ENCODE data around the gene ACER3. TPM values are rescaled to one million over a fixed set of nuclear protein-coding genes. Genes with fewer than 3 reads are reported as not detected.
"Not testable (repeated sequence)": the region's sequence is repeated elsewhere in the genome, so short reads cannot be mapped to it uniquely, and the experiment has no call there.

Gene ACER3
- polyA plus RNA-seq, 1 donor = 19.2 TPM

DNA sequence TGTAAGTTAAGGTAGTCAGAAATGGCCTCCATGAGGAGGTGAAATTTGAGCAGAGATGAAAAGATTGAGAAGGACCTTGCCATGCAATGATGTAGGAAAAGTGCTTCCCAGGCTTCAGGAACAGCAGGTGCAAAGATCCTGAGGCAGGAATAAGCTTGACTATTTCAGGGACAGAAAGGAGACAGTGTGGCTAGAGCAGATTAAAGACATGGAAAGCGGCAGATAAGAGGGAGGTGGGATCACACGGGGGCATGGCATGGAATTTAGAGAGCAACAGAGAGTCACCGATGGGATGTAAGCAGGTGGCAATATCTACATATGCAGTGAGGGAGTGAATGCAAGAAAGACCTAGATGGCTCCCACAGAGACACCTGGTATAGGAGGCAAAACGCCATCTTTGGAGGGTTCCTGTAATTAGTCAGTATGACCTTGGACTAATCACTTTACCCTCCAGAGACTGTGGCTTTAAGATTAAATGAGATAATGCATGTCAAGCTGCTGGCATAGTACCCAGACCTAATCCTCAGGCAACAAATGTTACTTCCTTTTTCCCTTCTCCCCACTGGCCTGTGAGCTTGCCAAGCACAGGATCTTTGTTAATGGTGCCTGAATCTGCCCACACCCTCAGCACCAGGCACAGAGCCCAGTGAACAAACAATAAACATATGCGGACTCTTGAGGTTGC lies 24.6 kb upstream of the ACER3 start:
- DNase-seq = no peak

DNA sequence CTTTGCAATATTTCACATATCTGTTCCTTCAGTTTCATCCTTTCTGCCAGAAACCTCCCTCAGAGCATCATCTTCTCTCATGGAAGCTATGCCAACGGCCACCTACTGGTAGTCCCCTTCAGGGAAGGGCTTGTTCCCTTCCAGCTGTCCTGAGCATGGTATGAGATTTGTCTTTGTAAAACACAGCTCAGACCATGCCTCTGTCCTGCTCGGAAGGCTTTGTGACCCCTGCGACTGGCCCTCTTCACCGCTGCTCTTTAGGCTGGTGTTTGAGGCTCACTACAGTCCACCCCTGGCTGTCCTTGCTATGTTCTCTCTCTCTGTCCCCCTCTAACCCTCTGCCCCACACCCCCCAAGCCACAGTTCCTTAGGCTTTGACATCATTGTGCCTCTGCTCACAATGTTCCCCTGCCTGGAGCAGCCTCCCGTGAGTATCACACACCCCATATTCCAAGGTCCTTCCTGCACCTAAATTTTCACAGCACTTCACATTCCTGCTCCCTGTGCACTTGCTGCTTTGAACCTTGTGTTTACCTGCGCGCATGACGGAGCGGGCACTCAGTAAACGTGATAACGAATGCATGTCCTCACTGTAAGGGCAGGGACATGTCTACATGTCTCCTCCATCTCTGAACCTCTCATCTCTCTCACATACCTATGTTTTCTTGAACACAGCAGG lies 24.0 kb upstream of the ACER3 start:
- no peak for DNase-seq

DNA sequence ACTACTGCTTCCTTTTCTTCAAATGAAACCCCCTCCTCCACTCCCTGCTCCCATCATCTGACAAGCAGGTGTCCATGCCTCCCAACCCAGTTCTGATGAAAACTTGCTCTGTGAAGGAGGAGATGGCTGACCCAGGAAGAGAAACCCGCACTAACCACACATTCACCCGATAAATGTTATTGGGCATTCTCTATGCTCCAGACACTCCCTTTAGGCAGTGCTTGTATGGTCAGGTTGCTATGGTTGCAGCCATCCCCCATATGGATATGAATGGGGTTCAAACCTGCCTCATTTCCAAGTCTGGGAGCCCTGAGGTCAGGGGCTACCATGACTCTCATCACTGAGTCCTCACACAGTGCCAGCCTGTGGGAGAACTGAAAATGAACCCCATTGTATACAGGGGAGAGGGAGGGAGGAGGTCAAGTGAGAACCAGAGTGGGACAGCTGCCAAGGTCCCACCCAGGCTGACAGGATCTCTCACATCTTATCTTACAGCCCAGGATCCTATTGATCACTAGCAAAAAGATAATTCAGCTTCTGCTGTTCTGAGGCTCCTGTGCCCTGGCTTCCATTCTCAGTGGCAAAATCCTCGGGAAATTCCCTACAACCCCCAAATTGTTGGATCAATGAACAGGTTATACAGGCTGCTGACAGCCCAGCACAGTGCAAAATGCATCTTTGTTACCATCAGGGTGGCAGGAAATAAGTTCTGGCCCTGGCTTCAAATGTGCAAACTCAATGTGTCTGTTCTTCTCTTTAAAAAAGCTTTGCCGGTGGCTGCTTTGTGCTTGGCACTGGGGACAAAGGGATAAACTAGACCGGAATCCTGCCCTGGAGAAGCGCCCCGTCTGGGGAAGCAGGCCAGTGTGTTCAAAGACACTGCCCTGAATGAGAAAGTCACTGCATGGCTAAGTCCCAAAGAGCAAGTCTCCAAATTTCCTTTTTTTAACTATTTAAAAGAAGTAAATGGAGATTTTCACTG lies 22.7 kb upstream of the ACER3 start:
- no peak for DNase-seq

DNA sequence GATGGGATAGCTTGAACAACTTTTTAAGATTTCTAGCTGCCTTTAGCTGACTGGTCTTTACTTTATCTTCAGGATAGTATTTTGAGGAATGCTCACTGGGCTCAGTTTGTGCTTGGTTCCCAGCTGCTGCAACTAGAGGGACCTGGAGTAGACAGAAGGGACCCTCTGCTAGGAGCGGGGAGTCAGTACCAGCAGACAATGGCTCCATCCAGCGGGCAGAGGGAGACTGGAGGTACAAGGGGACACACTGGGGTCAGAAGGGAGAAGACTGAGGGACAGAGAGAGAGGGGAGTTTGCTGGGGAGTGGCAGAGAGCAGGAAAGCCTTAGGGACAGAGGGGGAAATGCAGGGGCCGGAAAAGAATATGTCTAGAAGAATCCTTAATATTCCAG lies 22.0 kb upstream of the ACER3 start:
- no peak for DNase-seq

DNA sequence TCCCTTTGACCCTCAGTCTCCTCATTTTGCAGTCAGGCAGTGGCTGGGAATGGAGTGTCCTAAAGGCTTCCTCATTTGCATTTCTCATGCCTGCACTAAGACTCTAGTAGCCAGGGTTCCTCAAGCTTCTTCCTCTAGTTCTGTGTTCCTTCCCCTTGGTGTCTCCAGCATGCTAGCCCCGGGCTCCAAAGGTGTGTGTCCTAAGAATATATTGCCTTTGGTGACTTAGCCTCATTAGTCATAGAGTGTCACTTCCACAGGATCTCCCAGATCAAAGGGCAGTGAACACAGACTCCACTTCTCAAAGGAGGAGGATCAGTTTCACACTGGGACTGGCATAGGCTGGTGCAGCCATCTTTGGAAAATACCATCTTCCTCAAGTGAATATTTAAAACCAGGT lies 21.4 kb upstream of the ACER3 start:
- DNase-seq = no peak

DNA sequence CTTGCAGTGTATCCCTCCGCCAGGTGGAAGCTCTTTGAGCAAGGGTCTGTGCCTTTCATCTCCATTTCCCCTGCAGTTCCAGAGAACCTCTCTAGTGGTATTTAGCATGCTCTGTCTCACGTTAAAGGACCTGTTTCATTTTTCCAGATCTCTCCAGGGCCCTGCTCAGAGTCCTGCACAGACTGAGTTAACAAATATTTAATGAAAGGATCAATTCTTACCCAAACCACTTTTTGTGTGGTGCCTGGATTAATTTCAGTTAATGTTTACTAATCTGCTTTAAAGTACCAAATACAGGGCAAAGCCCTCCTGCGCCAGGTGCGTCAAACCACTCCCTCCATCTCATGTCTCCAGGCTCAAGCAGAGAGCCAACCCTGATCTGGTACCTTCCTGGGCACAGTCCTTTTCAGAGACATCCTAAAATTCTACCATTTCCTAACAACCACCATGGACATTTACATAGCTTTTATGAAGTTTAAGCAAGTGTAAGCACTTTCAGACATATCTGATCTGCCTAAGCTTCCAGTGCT lies 18.7 kb upstream of the ACER3 start:
- no peak for DNase-seq

DNA sequence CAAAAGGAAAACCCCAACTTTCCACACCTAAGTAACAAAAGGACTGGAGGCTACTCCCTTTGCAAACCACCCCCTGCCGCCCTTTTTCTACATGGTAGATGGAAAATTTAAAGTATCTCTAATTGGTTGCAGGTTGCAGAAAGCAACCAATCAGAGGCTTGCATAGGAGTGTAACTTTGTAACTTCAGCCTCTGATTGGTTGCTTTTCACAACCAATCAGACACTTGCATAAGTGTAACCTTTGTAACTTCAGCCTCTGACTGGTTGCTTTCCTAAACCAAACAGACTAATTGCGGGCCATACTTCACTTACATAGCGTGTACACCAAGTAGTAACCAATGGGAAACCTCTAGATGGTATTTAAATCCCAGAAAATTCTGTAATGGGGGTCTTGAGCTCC lies 16.8 kb upstream of the ACER3 start:
- DNase-seq = no peak

DNA sequence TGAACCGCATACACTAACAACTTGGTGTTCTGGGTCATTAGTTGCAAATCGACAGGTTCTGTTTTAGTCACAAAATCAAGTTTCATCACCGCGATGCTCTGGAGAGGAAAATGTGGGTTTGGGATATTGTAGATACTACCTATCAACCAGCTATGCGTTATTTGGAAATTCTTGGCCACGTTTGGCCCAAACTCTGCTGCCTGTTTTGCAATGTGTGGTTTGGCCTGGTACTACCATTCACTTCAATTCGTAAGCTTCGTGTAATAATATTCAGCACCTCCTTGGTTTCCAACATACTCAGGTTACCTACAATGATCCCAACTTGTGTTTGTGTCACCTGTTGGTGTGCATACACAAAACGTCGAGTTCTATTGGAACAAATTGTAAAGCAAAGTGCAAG lies 16.2 kb upstream of the ACER3 start:
- no peak for DNase-seq

DNA sequence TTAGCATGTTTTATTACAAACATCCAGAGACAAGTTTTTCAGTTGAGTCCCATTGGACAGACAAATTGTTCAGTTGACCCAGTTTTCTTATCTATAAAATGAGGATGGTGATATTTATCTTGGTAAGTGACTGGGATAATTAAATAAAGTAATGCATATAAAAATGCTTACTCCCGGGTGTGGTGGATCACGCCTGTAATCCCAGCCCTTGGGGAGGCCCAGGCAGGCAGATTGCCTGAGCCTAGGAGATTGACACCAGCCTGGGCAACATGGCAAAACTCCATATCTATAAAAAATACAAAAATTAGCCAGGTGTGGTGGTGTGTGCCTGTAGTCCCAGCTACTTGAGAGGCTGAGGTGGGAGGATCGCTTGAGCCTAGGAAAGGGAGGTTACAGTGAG lies 15.6 kb upstream of the ACER3 start:
- DNase-seq = no peak

DNA sequence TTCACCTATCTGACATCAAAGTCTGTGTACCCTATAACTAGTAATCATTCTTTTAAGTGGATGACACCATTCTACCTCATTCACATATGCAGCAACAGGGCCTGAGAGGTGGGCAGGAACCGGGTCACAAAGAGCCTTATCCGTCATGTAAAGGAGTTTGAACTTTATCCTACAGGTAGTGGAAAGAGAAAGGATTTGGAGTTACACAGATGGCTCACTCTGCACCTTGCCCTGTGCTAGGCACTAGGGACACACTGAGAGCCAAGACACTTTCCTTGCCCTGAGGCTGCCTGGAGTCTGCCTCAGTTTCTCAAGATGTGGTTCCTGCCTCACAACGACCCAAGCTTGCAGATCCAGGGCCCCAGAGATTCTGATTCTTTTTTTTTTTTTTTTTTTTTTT lies 14.3 kb upstream of the ACER3 start:
- DNase-seq = no peak

DNA sequence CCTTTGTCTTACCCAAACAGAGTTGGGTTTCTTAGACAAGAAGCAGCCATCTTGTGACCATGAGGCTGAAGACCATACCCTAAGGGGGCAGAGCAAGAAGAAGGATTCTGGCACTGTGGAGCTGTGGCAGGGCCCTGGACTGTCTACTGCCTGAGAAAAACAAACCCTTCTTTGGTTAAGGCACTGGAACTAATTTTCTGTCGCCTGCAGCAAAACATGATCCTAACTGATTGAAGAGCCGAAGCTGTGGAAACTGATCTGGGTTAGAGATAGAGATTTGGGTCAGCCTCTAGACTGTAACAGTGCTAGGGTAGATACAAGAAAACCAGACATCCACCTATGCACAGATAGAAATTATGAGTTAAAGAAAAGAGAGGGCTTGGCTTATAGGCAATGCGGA lies 11.3 kb upstream of the ACER3 start:
- no peak for DNase-seq

DNA sequence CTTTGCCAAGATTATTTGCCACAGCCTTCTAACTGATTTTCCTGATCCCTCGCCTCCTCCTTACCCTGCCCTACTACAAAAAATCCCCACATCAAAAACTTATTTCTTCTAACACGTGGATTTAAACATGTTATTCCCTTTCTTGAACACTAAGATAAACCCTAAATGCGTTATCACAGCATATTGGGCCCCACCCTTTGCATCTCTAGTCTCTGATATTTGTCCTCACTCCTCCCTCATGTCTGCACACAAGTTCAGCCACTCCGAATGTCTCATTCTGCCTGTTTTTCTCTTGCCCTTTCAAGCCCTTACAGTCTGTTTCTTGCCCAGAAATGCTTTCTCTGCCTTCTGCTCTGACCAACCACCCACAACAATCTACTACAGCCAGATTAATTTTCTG lies 10.6 kb upstream of the ACER3 start:
- DNase-seq = no peak

DNA sequence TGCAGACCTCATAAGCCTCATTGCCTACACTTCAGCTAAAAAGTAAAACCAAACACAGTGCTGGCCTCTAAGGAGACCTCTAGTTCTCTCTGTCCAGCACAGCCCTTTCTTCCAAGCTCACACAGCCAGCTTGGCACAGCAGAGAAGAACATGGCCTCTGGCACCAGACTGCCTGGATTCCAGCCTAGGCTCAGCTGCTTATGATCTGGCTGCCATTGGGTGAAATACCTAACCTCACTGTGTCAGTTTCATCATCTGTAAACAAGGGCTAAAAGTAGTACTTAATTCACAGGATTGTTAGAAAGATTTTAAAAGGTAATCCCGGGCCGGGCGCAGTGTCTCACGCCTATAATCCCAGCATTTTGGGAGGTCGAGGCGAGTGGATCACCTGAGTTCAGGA lies 9.9 kb upstream of the ACER3 start:
- no peak for DNase-seq

DNA sequence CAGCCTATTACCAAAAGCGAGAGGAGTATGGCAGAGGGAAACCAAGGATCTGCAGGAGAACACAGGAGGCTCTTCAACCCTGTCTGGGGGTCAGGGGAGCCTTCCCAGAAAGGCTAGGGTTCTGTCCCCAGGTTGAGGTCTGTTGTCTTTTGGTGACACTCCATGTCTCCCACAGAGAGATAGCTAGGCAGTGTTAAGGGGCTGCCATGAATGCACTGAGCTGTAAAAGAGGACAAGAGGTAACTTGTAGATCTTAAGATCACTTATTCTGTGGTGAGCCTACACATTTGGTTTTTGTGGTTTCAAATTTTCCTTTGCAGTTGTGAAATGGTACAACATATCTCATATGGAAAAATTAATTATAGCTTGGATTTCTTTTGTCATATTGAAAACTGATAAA lies 6.0 kb upstream of the ACER3 start:
- DNase-seq = no peak

DNA sequence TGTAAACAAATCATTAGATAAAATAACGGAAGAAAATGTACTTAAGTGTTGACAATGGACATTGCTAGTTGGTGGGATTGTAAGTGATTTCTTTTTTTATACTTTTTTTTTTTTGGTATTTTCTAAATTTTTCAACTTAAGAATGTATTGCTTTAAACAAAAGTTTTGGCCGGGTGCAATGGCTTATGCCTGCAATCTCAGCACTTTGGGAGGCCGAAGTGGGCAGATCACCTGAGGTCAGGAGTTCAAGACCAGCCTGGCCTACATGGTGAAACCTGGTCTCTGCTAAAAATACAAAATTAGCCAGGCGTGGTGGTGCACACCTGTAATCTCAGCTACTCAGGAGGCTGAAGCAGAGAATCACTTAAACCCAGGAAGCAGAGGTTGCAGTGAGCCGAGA lies 5.0 kb upstream of the ACER3 start:
- DNase-seq = not testable (repeated sequence)

DNA sequence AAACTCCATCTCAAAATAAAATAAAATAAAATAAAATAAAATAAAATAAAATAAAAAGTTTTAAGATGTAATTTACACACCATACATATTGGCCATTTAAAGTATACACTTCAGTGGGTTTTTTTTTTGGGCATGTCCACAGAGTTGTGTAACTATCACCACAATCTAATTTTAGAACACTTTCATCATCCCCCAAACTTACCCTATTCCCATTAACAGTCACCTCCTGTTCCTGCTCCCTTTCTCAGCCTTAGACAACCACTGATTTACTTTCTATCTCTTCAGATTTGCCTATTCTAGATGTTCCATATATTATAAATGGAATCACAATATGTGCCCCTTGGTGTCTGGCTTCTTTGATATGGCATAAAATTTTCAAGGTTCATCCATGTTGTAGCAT lies 4.6 kb upstream of the ACER3 start:
- no peak for DNase-seq

DNA sequence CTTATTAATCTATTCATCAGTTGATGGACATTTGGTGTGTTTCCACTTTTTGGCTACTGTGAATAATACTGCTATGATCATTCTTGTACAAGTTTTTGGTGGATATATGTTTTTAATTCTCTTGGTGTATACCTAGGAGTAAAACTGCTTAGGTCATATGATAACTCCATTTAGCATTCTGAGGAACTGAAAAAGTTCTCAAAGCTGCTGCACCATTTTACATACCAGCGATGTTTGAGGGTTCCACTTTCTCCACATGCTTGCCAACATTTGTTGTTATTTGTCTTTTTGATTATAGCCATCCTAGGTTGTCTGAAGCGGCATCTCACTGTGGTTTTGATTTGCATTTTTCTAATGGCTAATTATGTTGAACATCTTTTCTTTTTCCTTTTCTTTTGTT lies 4.1 kb upstream of the ACER3 start:
- no peak for DNase-seq

DNA sequence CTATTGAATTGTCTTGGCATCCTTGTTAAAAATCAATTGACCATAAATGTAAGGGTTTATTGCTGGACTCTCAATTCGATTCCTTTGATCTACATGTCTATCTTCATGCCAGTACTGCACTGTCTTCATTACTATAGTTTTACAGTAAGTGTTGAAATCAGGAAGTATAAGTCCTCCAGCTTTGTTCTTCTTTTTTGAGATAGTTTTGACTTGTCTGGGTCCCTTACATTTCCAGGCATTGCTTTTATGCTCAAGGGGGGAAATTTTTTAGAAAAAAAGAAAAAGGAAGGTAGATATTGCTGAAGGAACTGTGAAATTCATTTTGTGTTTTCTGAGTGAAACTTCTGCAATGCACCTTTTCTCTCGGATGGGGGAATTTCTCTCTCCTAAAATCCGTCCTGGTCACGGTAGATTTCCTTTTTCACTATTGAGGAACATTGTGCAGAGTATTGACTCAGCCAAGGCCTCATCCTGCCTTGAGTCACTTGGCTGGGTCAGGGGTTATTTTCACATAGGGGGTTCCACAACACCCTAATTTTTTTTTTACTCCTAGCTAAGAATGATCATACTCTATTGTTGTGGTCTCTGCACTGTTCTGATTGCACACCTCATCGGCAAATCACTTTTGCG lies 2.8 kb upstream of the ACER3 start:
- no peak for DNase-seq

DNA sequence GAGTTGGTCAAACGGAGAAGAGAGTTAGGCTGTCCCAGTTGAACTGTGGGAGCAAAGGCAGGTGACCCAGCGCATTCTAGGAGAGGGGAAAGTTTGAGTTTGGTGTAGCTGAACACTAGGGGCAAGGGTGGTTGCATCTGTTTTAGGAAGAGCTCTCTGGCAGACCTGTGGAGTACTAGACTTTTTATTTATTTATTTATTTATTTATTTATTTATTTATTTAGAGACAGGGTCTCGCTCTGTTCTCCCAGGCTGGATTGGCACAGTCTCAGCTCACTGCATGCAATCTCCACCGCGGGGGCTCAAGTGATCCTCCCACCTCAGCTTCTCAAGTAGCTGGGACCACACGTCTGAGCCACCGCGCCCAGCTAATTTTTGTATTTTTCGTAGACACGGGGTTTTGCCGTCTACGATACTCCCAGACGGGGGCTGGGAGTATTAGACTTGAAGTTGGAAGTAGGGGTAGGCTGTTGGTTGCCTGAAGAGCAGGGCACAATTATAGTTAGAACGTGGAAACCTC lies 950 bp upstream of the ACER3 start:
- no peak for DNase-seq

DNA sequence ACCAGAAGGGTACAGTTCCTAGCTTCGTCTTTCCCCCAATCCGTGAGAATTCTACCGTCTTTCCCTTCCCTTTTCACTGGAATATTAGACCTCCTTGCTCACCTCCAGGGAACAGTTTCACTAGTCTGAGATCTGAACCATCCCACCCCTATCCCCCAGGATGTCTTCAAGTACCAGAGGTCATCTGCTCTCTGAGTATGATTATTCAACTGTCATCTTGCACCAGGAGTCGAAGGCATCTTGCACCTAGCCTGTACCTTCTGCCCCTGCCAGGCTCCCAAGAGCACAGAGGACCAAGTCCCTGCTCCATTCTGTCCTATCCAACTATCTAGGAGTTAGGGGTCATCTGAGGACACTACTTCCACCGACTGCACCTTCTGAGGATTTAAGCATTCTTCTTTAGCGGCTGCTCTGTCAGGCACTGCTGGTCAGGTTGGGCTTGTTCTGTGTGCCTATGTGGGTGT lies 804 bp downstream of the ACER3 start:
- DNase-seq = no peak

DNA sequence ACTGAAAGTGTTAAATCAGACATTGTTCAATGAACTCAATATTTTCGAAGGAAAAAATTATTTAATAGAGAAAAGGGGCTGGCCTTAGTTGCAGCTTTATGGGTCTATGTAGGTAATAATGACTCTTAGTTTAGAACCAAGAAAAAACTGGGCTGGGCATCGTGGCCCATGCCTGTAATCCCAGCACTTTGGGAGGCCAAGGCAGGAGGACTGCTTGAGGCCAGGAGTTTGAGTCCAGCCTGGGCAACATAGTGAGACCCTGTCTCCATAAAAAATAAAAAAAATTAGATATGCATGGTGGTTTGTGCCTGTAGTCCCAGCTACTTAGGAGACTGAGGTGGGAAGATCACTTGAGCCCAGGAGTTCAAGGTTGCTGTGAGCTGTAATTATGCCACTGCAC lies 2.1 kb downstream of the ACER3 start:
- not testable (repeated sequence) for DNase-seq

DNA sequence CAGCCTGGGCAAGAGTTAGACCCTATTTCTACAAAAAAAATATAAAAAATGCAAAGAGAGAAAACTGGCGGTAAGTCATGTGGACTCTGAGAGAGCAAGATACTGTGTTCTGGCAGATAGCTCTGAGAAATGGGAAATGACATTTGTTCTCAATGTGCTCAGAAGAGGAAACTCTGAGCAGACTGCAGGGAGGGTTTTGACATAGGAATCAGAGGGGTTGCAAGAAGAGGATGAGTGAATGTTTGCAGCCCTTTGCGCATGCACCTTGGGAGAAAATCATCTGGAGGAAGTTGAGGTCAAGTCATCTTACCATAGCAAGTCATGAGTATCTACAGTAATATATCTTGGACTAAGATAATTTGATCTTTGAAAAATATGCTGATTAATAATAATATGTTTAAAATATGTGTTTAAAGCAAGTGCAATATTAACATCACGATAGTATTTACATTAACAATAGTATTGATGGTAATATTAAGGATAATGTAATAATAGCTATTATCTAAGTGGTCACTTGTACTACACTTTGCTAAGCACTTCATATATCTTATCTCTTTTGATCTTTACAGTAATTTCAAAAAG lies 2.6 kb downstream of the ACER3 start:
- DNase-seq = no peak

Data from left kidney (tissue), 2 donors.